OCI-LY1 (cell line): ENCODE data around the gene PRLH.

Experiments used
- CTCF ChIP-seq: fragments of 200-600 bp; sonication (generic), shearing (Covaris generic); IDR thresholded peaks from 2 replicates; pipeline ENCODE4 v1.5.1; 2017; ENCODE audit warnings: mild to moderate bottlenecking, antibody characterized with exemption, low read length, moderate library complexity, mixed read lengths
- EZH2 ChIP-seq: fragments of 200-600 bp; sonication (generic), shearing (Covaris generic); IDR thresholded peaks from 2 replicates; pipeline ENCODE4 v1.8.0; 2017; ENCODE audit warnings: borderline replicate concordance, mixed run types, mild to moderate bottlenecking, antibody characterized with exemption, low read length, moderate library complexity, mixed read lengths

- no peak for TF ChIP-seq EZH2
- TF ChIP-seq CTCF: no peak
These were observed at the start of gene PRLH for GRCh38 chr2:237566401-237567235.
